NT2/D1 (cell line): ENCODE results near the gene MCF2L.

Experiments used
- DNase-seq: peaks from one replicate; pipeline ENCODE4 v3.0.0-alpha.2; 2011; ENCODE audit warnings: low read depth, low spot score
- H3K27me3 ChIP-seq: 2 replicates; pipeline ENCODE4 v1.6.0; 2011; ENCODE audit warnings: mild to moderate bottlenecking; ENCODE audit not compliant: insufficient read length, insufficient read depth
- H3K36me3 ChIP-seq: 2 replicates; pipeline ENCODE4 v1.6.1; 2011; ENCODE audit warnings: mild to moderate bottlenecking, low read length, mixed read lengths; ENCODE audit not compliant: insufficient read depth, insufficient read length
- H3K4me1 ChIP-seq: 2 replicates; pipeline ENCODE4 v1.5.1; 2011; ENCODE audit not compliant: insufficient read depth, insufficient read length
- H3K4me3 ChIP-seq: 2 replicates; pipeline ENCODE4 v1.5.1; 2011; ENCODE audit warnings: low read depth; ENCODE audit not compliant: insufficient read length
- H3K9ac ChIP-seq: 2 replicates; pipeline ENCODE4 v1.6.0; 2011; ENCODE audit warnings: low read depth; ENCODE audit not compliant: insufficient read length
- H3K9me3 ChIP-seq: 2 replicates; pipeline ENCODE4 v1.5.1; 2011; ENCODE audit warnings: mild to moderate bottlenecking, low read length; ENCODE audit not compliant: insufficient read depth
- SUZ12 ChIP-seq: IDR thresholded peaks from 2 replicates; pipeline ENCODE4 v1.6.1; 2011; ENCODE audit not compliant: insufficient read length, insufficient read depth; ENCODE audit errors: extremely low read depth
- YY1 ChIP-seq: IDR thresholded peaks from 2 replicates; pipeline ENCODE4 v1.6.1; 2011; ENCODE audit not compliant: insufficient read length, insufficient read depth
- ZNF274 ChIP-seq: IDR thresholded peaks from 2 replicates; pipeline ENCODE4 v1.6.1; 2011; ENCODE audit warnings: mild to moderate bottlenecking, low read depth, low read length

MCF2L gene

GRCh38 chr13:113042456-113042855 is 73.4 kb downstream of the MCF2L start:
- Histone ChIP-seq H3K4me3 (no peak overlapping the region), H3K36me3 (no peaks in the 10 kb centered on the region), H3K9me3 (no peaks in the 10 kb centered on the region), H3K27me3 (no peaks in the 10 kb centered on the region), H3K4me1 (no peaks in the 10 kb centered on the region), H3K9ac (no peak overlapping the region)
- TF ChIP-seq ZNF274 (no peak), YY1 (no peak), SUZ12 (no peak)
- DNase-seq, result no peak

DNA sequence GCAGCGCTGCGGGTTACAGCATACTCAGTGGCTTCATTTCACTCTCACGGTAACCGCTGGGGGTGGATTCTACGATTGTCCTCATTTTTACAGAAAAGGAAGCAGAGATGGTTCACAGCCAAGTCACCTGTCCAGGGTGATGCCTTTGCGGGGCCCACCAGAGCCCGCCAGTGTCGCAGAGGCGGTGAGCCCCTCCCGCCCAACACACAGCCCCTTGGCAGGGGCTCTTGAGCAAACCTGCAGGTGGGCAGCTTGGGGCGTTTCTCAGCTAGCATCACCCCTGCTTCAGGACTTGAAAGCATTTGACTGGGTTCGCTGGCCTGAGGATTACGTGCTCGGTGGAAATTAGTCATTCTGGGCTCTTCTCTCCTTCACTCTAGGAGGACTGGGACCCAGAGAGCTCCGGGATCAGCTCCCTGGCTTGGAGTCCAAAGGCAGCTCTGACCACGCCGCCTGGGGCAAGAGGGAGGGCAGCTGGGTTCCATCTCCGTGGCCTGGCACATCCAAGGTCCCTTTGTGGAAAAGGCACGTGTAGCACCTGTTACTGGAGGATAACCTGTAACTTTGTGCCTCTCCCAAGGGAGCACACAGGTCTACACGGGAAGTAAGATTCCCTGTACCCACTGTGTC is 74.1 kb downstream of the MCF2L start:
- TF ChIP-seq YY1, result no peak
- no peak for TF ChIP-seq ZNF274
- TF ChIP-seq SUZ12, result no peak
- Histone ChIP-seq H3K4me3 (no peak overlapping the region), H3K9me3 (no peaks in the 10 kb centered on the region), H3K4me1 (no peaks in the 10 kb centered on the region), H3K9ac (no peak overlapping the region), H3K36me3 (no peaks in the 10 kb centered on the region), H3K27me3 (no peaks in the 10 kb centered on the region)
- no peak for DNase-seq

DNA sequence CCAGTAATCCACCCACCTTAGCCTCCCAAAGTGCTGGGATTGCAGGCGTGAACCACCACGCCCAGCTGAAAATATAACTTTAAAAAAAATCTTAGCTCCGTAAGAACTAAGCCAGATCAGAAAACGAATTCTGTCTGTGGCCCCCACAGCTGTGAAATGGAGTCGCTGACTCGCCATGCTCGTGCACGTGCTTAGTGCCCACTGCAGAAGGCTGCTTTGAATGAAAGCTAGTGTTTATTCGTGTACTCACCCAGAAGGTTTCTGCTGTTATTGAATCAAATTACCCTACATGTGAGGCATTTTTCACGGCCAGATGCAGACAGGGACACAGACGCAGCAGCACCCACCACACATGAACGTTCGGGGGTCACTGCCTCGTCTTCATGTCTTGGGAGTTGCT is 74.9 kb downstream of the MCF2L start:
- H3K4me1 ChIP-seq, result no peaks in the 10 kb centered on the region
- H3K9ac ChIP-seq, result no peak overlapping the region
- H3K4me3 ChIP-seq, result no peak overlapping the region
- TF ChIP-seq ZNF274, result no peak
- TF ChIP-seq YY1, result no peak
- no peak for TF ChIP-seq SUZ12
- H3K36me3 ChIP-seq, result no peaks in the 10 kb centered on the region
- H3K9me3 ChIP-seq, result no peaks in the 10 kb centered on the region
- no peak for DNase-seq
- no peaks in the 10 kb centered on the region for H3K27me3 ChIP-seq

GRCh38 chr13:113044391-113045114 is 75.5 kb downstream of the MCF2L start:
- Histone ChIP-seq H3K4me3 (no peak overlapping the region), H3K27me3 (no peaks in the 10 kb centered on the region), H3K9ac (no peak overlapping the region), H3K4me1 (no peaks in the 10 kb centered on the region), H3K9me3 (no peaks in the 10 kb centered on the region), H3K36me3 (no peaks in the 10 kb centered on the region)
- TF ChIP-seq YY1, result no peak
- no peak for TF ChIP-seq ZNF274
- no peak for TF ChIP-seq SUZ12
- DNase-seq, result no peak

DNA sequence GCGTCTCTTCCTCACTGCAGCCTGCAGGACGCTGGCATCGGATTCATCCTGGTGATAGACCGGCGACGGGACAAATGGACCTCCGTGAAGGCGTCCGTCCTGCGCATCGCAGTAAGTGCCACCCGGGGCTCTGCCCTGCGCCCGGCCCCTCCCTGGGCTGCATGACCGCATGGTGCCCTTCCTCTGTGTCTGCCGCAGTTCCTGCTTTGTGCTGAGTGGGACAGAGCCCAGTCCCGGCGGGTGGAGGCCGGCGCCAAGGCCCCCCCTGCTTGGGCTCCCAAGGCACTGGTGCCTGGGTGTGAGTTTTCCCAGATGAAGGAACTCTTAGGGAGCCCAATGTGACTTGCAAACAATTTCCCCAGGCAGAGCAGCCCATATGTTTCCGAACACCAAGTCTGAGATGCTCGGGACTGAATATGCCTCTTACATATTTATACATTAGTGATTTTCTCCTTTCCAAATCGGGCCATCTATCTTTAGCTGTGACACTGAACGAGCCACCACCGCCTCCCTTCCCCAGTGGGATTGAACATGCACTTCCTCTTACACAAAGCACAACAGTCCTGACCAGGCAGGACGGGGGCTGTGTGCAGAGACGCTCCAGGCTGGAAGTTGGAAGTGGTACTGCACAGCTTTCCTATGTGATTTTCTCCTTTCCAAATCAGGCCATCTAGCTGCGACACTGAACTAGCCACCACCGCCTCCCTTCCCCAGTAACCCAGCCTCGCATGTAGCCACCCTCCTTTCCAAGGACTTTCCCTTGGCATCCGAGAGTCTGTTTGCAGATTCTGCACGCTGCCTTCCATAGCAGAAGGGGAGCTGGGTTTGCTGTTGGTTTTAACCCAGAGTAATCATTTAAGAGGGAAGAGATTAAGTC is 76.5 kb downstream of the MCF2L start:
- no peak for DNase-seq
- Histone ChIP-seq H3K4me3 (no peak overlapping the region), H3K9ac (no peak overlapping the region), H3K4me1 (no peaks in the 10 kb centered on the region), H3K27me3 (no peaks in the 10 kb centered on the region), H3K36me3 (no peaks in the 10 kb centered on the region), H3K9me3 (no peaks in the 10 kb centered on the region)
- TF ChIP-seq SUZ12 (no peak), YY1 (no peak), ZNF274 (no peak)

DNA sequence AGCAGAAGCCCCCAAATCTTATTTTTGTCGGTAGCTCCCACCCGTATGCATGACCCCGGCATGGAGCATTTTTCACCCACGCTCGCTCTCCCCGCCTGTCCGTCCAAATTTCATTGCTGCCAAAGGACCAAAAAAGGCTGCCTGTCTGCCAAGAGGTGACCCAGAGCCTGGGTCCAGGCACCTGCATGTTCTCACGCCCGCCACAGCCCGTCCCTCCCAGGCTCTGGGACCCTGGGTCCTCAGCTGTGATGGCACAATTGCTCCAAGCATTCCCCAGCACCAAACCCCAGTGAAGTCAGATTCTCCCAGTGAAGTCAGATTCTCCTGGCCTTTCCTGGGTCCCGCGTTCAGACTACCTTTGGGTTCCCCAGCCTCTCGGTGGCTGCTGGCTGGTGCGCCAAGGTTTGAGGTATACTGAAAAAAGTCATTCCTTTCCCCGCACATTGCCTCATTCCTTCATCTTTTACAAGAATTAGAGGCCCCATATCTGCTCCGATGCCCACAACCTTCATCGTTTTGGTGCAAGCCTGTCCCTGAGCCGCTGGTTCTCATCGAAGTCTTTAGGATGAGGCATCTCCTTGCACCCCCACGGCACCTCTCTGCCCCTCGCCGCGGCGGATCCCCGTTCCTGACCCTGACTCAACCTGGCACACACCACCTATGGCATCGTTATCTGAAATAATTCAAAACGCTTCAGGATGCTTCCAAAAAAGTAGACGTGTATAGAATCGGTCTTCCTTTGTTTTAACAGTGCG is 77.3 kb downstream of the MCF2L start:
- TF ChIP-seq ZNF274 (no peak), SUZ12 (no peak), YY1 (no peak)
- H3K9me3 ChIP-seq, result no peaks in the 10 kb centered on the region
- no peak overlapping the region for H3K4me3 ChIP-seq
- H3K9ac ChIP-seq, result no peak overlapping the region
- H3K36me3 ChIP-seq, result no peaks in the 10 kb centered on the region
- no peak for DNase-seq
- peaks cover 4% of the 10 kb centered on the region for H3K4me1 ChIP-seq
- H3K27me3 ChIP-seq, result no peaks in the 10 kb centered on the region
